ENCODE results near the gene TNXB.

The TNXB gene

DNA sequence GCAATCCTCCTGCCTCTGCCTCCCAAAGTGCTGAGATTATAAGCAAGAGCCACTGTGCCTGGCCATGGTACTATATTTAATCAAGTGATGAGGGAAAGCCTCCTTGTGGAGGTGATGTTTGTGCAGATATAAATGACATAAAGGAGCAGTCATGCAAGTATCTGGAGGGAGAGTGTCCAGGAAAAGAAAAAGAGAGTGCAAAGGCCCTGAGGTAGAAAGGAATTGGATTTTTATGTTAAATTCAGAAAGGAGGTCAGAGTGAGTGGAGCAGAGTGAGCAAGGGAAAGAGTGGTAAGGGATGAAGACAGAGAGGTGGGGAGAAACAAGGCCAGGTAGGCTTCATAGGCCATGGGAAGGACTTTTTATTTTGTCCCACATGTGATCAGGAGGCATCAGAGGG lies 28.3 kb upstream of the TNXB start:
- no peak for DNase-seq

DNA sequence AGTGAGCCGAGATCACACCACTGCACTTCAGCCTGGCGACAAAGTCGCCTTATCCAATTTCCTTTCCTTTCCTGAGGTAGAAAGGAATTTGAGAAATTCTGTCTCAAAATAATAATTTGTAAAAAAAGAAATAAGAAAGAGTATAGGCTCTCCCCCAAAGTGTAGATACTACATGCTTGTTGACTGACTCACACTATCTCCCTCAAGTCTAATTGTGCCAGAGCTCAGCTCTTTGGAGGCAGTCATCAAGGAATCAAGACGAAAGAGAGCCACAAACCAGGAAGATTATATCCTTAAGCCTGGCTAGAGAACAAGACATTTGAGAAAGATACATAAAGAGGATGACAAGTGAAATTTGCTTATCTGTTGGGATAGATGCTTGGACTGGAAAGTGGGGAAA lies 24.6 kb upstream of the TNXB start:
- no peak for DNase-seq

DNA sequence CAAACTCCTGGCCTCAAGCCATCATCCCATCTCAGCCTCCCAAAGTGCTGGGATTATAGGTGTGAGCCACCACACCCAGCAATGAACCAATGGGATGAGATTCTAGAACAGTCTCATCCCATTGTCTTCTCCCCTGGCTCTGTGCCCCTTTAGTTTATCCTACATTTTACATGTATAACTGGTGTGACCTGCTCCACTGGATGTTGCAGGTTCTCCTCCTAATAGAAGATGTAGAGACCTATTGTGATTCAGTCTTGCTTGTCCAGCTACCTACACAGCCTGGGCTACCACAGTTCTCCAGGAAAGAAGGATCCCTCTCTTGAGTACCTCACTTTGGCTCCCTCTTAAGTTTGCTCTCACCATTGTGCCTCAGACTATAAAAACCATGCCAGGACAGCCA lies 23.0 kb upstream of the TNXB start:
- DNase-seq = no peak

DNA sequence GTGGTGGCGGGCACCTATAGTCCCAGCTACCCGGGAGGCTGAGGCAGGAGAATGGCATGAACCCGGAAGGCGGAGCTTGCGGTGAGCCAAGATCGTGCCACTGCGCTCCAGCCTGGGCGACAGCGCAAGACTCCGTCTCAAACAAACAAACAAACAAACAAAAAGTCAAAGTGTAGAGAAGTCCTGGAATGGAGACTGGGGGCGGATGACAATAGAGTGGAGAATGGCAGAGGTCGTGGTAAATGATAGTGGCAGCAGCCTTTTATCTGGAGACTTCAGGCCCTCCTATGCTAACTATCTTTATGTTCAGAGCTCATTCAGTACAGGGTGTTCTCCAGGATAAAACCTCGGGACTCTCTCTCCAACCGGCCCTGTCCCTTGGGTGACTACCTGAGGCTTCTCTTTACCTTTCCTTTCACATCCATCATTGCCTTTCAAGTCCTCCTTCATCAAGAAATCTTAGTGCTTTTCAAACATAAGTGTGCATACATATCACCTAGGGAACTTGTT lies 22.4 kb upstream of the TNXB start:
- no peak for DNase-seq

DNA sequence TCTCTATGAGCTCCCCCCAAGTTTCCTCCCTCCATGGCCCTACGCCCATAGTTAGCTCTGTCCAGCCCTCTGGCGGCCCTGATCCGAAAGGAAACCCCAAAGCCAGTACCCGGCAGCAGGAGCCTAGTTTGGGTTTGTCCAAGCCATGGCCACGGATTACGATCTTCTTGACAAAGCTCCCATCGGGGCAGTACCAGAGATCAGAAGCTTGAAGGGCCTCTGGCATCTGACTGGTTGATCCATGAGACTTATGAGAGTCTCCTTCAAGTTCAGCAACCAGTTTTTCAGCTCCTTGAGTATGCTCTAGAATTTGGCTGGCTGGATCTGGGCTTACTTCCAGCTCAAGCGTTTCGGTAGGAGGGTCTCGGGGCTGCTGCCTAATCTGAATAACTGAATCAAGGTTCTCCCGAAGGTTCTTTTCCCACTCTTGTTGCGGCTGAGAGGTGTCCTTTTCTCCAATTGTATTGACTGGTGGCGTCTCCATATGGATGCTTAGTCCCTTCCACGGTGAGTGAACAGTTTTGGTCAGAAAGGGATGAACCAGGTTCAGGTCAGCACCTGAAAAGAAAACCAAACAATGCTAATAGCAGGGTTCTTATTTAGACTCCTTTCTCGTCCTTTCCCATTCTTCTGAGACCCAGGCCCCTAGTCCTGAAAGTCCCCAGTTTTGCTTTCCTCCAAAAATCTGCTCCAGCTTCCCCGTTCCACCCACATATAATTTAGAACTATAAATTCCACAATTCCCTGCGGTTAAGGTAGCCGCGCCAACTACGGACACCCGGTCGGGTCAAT lies 20.4 kb upstream of the TNXB start:
- DNase-seq = no peak

DNA sequence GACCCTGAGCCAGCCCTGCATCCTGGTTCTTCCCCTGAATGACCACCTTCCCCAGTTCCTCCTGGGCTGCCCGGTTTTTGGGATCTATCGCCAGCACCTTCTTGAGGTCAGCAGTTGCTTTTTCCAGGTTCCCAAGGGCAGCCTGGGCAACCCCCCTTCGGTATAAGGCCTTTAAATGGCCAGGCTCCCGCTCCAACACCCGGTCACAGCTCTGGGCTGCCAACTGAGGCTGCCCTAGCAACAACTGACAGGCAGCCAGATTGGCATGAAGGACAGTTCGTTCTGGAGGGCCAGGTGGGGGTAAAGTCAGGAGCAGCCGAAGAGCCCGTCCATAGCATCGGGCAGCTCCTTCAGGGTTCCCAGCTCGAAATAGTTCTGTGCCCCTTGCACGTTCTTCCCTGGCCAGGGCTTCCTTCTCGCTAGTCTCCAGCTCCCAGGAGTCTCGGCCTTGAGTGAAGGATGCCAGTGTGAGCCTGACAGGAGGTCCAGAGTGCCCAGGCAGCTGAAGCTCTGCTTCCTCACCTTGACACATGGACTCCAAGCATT lies 19.7 kb upstream of the TNXB start:
- DNase-seq = no peak

DNA sequence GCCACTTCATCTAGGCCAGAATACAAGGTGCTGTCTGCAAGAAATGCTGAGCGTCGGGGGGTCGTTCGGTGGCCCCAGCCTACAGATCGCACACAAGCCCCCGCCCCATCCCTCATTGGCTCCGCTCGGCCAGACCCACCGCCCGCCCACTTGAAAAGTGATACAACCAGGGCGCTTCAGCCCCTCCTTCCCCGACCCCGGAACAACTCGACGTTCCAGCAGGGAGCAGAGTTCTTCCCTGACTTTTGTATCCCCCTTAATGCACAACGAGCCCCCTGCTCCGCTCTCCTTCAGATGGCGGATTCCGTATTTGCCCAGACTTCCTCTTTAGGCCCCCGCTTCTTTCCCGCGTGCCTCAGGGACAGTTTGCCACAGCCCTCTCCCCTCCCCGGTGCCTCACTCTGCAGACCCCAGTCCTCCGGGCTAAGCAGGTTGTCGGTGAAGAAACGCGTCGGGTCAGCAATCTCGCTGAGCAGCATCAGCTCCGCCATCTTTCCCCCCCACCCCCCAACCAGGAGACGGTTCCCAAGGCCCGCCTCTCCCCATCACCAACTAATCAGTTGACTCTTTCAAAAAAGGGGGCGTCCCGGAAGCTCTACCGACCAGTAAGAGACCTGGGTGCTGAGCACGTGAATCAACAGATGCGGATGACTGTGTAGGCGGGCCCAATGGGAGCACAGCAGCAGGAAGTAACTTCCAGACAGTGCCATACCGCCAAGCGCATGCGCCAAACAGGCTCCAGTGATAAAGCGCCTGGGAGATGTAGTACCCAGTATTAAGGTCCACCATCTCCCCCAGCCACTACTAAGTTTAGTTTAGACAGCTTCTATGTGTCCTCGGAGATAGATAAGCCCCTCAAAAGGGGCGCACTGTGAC lies 18.8 kb upstream of the TNXB start, which contains the start of gene ATF6B:
Gene ATF6B (minus strand): TSS at position 530 of the 876 bp plus-strand sequence. CDS start 39 bp downstream, at position 491.
- DNase-seq = peak; percentile 98 to 99

DNA sequence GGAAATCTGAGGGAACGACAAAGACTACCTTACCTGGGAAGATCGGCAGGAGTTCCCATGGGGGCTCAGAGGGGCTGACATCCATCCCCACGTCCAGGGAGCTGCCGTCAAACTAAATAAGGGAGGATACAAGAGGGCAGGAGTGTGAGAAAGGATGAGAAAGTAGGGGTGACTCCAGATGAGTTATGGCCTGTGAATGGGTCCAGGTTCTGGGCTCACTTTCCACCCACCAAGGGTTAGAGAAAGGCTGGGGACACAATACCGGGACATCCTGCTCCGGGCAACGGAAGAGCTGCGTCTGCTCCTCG lies 18.2 kb upstream of the TNXB start:
- DNase-seq = no peak

DNA sequence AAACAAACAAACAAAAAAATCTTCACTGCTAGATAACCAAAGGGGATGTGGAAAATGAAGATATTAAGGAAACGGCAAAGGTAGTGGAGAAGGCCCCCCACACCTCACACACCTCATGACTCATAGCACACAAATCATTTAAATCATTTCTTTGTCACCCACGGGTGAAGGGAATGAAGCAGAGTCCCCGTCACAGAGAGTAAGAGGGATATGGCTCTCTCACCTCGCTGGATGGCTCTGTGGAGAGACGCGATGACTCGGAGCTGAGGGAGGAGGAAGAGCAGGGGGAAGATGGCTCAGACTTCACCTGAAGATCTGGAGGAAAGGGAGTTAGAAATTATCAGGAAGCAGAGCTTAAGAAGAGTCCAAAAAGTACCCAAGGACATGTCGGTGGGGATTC lies 17.7 kb upstream of the TNXB start:
- DNase-seq = no peak

DNA sequence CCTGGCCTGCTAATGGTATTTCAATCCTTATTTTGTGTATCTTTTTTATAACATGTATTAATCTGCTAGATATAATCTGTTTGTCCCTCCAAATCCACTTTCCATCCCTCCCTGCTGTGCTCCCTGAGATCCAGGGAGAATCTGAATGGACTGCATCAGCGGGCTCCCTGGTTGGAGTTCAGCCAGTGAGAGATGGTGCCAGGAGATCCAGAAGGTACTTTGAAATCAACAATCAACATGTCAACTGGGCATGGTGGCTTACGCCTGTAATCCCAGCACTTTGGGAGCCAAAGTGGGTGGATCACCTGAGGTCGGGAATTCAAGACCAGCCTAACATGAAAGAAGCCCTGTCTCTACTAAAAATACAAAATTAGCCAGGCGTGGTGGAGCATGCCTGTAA lies 14.5 kb upstream of the TNXB start:
- no peak for DNase-seq

DNA sequence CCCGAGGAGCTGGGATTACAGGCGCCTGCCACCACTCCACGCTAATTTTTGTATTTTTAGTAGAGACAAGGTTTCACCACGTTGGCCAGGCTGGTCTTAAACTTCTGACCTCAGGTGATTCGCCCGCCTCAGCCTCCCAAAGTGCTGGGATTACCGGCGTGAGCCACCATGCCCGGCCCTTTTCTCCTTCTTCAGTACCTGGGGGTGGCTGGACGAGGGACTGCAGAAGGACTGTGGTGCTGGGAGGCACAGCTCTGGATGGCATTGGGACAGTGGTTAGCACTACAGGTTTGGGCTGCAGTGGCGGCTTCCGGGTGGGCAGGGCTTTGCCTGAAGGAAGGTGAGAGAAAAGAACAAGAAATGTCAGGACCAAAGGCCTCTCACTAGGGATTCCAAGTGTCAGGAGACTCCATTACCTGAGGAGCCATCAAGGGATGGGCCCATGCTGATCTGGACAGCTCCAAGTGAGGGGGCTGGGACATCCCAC lies 11.5 kb upstream of the TNXB start:
- DNase-seq = no peak

DNA sequence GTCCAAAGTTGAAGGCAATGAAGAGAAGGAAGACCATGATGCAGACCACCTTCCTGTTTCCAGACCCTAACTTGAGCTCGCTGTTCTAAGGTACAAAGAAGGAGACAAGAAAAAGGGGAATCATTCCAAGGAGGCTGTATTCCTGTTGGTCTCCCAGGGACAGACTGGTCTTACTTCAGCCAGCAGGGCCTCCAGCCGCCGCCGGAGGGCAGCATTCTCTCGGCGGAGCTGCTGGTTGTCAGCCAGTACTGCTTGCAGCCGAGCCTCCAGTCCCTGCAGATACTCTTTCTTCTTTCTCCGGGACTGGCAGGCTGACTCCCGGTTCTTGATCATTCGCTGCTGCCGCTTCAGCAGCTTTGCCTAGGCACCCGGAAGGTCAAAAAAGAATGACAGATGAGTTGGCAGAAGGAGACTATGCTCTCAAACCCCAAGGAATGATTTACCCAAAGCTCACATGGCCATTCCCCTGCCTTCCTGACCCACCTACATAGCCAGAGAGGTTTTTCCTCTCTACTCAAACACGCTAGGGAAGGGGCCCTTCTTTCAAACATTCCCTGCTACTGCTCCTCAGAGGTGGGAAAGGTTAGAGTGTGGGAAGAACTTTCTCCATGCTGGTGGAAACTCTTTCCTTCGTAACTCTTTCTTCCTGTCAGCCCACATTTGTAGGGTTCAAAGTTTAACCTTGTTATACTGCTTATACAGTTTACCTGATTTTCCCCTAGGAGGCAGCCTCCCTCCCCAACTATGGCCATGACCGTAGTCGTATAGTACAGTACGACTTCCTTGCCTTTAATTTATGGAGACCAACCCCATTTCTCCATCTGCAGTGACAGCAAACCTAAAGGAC lies 9.9 kb upstream of the TNXB start:
- DNase-seq = peak in 1 of 2 experiments; percentile 71

DNA sequence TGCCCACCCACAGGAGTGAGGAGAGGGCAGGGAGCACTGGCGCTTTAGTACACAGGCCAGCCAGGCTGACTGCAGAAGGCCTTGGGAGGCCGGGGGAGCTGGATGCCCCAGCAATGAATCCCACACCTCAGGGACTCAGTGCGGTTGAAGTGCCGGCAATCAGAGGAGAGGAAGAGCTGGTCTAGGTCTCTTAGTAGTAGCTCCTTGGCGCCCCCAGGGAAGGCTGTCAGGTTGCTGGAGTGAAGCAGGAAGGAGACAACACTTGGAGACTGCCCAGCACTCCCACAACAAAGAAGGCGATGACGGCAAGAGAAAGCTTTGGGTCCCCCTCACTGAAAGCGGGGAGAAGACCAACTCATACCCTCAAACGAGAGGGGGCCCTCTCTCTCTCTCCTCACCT lies 8.3 kb upstream of the TNXB start:
- no peak for DNase-seq

DNA sequence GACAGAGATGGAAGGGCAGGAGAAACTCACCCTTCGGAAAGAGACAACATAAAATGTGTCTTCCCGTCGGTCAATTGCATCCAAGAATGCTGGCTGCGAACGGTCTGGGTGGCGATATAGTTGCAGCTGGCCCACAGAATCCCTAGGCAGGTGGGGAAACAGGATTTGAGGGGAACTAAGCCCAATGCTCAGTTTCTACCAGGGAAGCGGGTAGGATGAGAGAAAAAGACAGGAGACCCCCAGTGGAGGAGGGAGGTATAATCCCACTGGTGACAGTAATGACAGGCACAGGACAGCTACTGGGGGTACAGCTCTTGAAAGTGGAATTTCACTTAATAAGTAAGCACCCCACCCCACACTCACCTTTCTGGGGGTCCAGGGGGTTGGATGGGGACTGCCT lies 7.5 kb upstream of the TNXB start:
- DNase-seq = peak in 1 of 2 experiments; percentile 27

DNA sequence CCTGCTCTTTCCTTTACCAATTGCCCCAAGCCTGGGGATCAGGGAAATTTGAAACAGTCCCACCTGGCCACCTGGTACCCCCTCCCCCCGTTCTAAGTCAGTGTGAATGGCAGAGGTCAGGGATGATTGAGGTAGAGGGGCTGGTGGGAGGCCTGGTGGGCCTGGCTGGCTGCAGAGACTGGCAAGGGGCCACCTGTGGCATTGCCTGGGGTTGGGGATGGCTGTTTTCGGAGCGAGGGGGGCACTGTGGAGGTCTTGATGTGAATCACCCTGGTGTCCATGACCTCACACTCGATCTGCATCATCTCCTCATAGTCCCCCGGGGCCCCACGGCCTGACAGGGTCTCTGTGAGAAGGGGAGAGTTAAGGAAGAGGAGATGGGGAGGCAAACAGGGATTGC lies 6.5 kb upstream of the TNXB start:
- DNase-seq = no peak

DNA sequence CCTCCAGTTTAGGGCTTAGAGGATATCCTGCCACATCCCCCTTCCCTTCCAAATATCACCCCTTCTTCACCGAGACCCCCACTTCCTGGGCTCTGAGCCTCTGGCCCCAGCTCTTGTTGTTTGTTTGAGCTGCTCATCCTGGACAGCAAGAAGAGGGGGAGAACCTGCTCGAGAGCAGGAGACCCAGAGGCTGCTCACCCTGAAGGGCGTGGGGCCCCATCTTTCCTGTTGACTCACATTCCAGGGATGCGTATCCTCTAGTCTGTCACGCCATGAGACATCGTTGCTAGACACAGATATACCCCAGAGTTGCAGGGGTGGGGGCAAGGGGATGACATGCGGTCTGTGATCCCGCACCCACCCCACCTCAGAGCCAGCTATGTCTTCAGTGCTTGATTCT lies 5.7 kb upstream of the TNXB start:
- DNase-seq = no peak

DNA sequence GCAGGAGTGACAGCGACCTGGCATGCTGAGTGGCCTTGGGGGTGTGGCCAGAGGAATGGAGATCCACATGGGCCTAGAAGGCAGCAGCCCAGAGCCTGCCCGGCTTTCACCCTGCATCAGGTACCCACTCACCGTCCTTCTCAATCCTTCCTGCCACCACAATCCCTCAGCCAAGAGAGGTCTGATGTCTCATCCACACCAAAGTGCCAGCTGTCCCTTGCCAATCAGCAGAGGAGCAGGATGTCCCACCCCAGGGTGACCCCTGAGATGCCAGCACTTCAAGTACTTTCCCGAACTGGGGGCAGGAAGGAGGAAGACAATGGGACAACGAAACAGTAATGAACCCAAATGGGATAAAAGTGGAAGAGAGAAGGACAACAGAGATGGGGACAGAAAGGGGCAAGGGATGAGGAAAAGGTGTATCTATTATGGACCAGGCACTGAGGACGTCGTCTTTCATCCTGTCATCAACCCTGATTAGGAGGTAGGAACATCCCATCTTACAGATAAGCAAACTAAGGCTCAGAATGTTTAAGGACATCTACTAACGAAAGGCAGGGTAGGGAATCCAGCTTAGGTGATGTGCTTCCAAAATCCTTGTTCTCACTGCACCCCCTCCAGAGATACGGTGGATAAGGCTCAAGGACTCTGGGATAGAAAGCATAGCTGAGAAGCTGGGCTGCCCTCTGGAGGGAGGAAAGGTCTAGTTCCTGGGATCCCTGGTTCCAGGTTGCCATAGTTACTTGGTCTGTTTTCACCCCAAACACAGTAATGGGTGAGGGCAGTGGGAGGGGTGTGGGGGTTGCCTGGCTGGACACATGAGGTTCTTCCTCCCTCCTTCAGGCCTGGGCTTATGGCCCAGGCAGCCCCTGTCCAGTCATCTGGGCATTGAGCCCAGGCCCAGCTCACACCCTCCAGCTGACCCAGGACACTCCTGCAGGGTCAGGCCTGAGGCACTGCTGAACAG lies 4.5 kb upstream of the TNXB start:
- DNase-seq = peak in 1 of 2 experiments; percentile 26

DNA sequence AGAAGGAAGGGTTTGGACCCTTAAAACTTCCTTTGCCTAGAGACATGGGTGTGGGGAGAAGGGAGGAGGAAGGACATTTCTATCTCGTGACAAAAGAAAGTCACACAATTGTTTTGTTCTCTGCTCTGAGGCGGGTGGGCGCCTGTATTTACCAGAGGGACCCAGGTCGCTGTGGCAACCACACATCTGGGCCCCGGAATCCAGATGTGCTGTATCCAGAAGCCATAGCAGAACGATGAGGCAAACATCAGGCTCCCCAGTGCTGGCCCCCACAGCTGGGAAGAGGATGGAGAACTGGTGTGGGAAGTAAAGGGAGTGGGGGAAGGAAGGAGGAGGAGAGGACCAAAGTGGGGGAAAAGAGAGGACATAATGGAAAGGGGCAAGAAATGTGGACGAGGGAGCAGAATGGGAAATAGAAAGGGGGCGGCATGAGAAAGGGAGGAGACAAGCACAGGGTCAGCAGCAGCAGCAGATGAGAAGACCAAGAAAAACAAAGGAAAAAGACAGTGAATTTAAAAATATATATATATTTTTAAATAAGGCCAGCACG lies 3.4 kb upstream of the TNXB start:
- DNase-seq = no peak

DNA sequence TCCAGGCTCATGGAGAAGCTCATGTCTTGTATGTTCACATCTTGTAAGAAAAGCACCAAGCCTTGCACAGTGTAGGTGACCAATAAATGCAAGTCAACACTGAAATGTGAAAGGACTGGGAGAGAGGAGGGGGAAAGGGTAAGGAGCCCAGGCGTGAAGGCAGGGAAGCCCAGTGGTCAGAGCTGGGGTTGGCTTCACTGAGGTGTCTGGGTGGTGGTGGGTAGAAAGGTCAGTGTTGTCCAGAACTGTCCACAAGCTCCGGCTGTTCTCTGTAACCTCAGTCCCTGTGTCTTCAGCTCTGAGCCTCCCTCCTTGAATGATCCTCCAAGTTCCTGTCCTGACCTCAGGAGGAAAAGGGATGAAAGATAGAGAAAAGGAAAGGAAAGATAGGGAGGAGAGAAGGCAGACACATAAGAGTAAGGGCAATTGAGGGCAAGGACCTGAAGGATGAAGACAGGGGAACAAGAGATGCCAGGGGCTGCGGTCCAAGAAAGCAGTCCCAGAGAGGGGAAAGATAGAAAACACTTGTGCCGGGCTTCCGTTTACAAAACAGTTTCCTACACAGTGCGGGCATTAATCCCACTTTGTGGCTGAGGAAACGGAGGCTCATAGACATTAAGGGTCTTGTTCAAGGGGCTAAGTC lies 2.4 kb upstream of the TNXB start:
- DNase-seq = no peak

DNA sequence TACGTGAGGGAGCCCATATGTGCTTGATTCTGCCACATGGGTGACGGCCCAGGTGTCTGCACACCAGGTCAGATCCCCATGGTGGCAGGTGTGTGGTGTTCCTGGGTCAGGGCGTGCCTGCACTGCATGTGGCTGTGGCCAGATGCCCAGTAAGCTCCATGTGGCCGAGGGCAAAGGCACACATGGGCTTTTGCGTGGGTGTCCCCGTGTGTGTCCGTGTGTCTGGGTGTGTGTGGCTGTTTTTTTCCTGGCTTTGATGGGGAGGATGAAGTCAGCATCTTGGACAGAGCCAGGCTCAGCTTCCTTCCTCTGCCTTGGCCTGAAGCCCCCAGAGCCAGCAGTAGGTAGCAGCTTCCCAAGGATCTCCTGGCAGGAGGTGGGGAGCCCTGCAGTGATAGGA lies 1.5 kb upstream of the TNXB start:
- DNase-seq = no peak

DNA sequence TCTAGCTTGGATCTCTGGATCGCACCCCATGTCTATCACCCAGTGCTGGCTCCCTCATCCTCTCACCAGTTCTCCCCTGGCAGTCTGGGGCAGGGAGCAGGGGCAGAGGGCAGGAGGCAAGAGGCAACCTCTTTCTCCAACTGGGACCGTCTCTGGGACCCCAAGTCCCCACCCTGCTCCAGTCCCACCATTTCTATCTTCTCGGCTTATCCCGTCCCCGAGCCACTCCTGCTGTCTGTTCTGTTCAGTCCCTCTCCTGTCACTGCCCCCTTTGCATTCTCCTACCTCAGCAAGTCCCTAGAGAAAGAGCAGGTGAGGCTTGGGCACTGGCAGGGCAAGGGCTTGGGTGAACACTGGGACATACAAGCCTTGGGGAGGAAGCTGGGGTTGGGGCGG lies 625 bp upstream of the TNXB start:
- DNase-seq = no peak

All from NCI-H524 (cell line).